Parathyroid adenoma (tissue), 2 donors: Measurements from ENCODE around the gene ZNF304.

Experiments used
- H2AFZ ChIP-seq: fragments of 300-600 bp; sonication (generic); one replicate; pipeline ENCODE4 v1.7.0; 2017; ENCODE audit warnings: antibody characterized with exemption, mild to moderate bottlenecking
- H3K27ac ChIP-seq: fragments of 300-600 bp; sonication (generic); one replicate; pipeline ENCODE4 v1.7.0; 2017
- H3K27me3 ChIP-seq: fragments of 300-600 bp; sonication (generic); one replicate; pipeline ENCODE4 v1.7.0; 2017; ENCODE audit warnings: low read length; ENCODE audit not compliant: control insufficient read depth, insufficient read depth
- H3K36me3 ChIP-seq: fragments of 300-600 bp; sonication (generic); one replicate; pipeline ENCODE4 v1.7.0; 2017; ENCODE audit warnings: low read length; ENCODE audit not compliant: control insufficient read depth, insufficient read depth
- H3K4me1 ChIP-seq: fragments of 300-600 bp; sonication (generic); one replicate; pipeline ENCODE4 v1.7.0; 2017; ENCODE audit warnings: control low read depth
- H3K4me2 ChIP-seq: fragments of 300-600 bp; sonication (generic); one replicate; pipeline ENCODE4 v1.7.0; 2017; ENCODE audit warnings: low read length
- H3K4me3 ChIP-seq: fragments of 300-600 bp; sonication (generic); one replicate; pipeline ENCODE4 v1.7.0; 2017; ENCODE audit warnings: low read depth, low read length
- H3K79me2 ChIP-seq: fragments of 300-600 bp; sonication (generic); one replicate; pipeline ENCODE4 v1.7.0; 2017; ENCODE audit warnings: control low read depth
- H3K9ac ChIP-seq: fragments of 300-600 bp; sonication (generic); one replicate; pipeline ENCODE4 v1.7.0; 2017; ENCODE audit warnings: mild to moderate bottlenecking
- H3K9me3 ChIP-seq: fragments of 300-600 bp; sonication (generic); one replicate; pipeline ENCODE4 v1.7.0; 2017; ENCODE audit warnings: low read length; ENCODE audit not compliant: control insufficient read depth
- CTCF ChIP-seq: fragments of 300-600 bp; sonication (generic); IDR thresholded peaks from one replicate; pipeline ENCODE4 v1.7.0; 2017; ENCODE audit warnings: antibody characterized with exemption, mild to moderate bottlenecking
- donor health status: primary hyperparathyroidism.

Gene ZNF304

GRCh38 chr19:57376151-57376550 lies 25.1 kb downstream of the ZNF304 start:
- no peaks in the 10 kb centered on the region for H3K9me3 ChIP-seq
- no peaks in the 10 kb centered on the region for H3K36me3 ChIP-seq

GRCh38 chr19:57377498-57378146 lies 26.6 kb downstream of the ZNF304 start:
- TF ChIP-seq CTCF: no peak
- no peak overlapping the region for H3K4me2 ChIP-seq
- no peak overlapping the region for H3K27ac ChIP-seq
- no peak overlapping the region for H3K9ac ChIP-seq
- H3K27me3 ChIP-seq: no peaks in the 10 kb centered on the region
- no peaks in the 10 kb centered on the region for H3K4me1 ChIP-seq
- no peak overlapping the region for H3K4me3 ChIP-seq
- no peak overlapping the region for H2AFZ ChIP-seq
- peaks cover 8% of the 10 kb centered on the region for H3K79me2 ChIP-seq
- no peaks in the 10 kb centered on the region for H3K36me3 ChIP-seq
- H3K9me3 ChIP-seq: no peaks in the 10 kb centered on the region

More at GRCh38 chr19:57376151-57376550, 25.1 kb downstream of the ZNF304 start:
- Histone ChIP-seq H3K4me1 (no peaks in the 10 kb centered on the region), H3K27me3 (no peaks in the 10 kb centered on the region), H3K4me2 (no peak overlapping the region), H2AFZ (no peak overlapping the region), H3K9ac (no peak overlapping the region), H3K27ac (no peak overlapping the region), H3K79me2 (peaks cover 10% of the 10 kb centered on the region), H3K4me3 (no peak overlapping the region)
- TF ChIP-seq CTCF: no peak

DNA sequence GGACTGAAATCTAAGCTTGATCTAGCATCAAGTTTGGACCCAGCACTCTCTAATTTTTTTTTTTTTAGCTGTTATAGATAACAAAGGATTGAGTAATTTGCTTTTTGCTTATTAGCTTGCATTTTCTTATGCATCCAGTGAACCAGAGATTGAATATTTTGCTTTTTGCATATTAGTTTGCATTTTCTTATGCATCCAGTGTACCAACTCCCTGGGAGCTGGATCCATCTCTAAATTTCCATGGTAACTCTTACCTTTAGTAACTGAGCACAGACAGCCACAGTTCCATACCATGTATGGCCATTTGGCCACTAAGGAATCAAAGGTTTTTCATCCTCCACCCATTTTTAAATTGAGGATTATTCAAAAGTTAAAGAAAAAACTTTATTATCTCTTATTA lies 29.9 kb downstream of the ZNF304 start:
- no peak overlapping the region for H3K4me3 ChIP-seq
- no peaks in the 10 kb centered on the region for H3K36me3 ChIP-seq
- no peaks in the 10 kb centered on the region for H3K9me3 ChIP-seq
- H3K4me2 ChIP-seq: no peak overlapping the region
- no peak overlapping the region for H2AFZ ChIP-seq
- no peak overlapping the region for H3K9ac ChIP-seq
- no peaks in the 10 kb centered on the region for H3K4me1 ChIP-seq
- H3K27me3 ChIP-seq: no peaks in the 10 kb centered on the region
- TF ChIP-seq CTCF: no peak
- no peak overlapping the region for H3K27ac ChIP-seq
- no peaks in the 10 kb centered on the region for H3K79me2 ChIP-seq

DNA sequence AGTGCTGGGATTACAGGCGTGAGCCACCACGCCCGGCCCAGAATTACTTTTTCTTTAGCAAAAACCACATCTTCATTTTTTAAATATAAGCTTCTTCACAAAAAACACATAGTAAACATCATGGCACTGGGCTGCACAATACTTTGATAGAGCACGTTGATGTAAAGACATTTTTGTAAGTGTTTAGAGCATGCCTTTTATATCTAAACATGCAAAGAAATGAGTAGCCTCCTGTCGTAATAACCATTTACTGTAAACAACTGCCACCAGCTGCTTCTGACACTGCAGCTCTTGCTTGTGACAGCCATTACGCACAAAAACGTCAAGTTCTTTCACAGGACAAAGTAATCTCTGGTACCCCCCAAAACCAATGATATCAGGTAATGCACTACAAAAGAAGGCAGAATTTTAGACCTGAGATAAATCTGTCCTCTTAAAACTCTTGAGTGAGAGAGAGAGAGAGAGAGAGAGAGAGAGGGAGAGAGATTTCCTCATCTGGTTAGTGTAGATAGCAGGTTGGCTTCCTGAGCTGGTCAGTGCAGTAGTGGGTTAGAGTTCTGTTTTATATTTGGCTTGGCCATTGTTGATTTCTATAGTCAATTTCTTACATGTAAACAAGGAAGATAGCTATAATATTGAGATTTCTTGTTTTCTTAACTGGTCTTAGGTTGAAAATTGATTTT lies 31.9 kb downstream of the ZNF304 start:
- no peak overlapping the region for H3K27ac ChIP-seq
- no peaks in the 10 kb centered on the region for H3K4me1 ChIP-seq
- H3K36me3 ChIP-seq: no peaks in the 10 kb centered on the region
- no peaks in the 10 kb centered on the region for H3K27me3 ChIP-seq
- no peak for TF ChIP-seq CTCF
- no peaks in the 10 kb centered on the region for H3K9me3 ChIP-seq
- H3K4me2 ChIP-seq: no peak overlapping the region
- H2AFZ ChIP-seq: no peak overlapping the region
- H3K9ac ChIP-seq: no peak overlapping the region
- no peak overlapping the region for H3K4me3 ChIP-seq
- no peaks in the 10 kb centered on the region for H3K79me2 ChIP-seq
